Airway epithelial cell (primary cell): Measurements from ENCODE around the gene G6PC1. TPM values are rescaled to one million over a fixed set of nuclear protein-coding genes. Genes with fewer than 3 reads are reported as not detected.

ENCODE experiments used
- total RNA-seq: library from RNA; depleted of rRNA; stranded (reverse); fragments of >200 nt; gene quantifications from 2 replicates; pipeline ENCODE4 v1.2.3, GENCODE V29; 2015

G6PC1 gene
- total RNA-seq = not detected in 2 replicates

GRCh38 chr17:42900460-42901331 is at the start of gene G6PC1:
Gene G6PC1 (plus strand): TSS chr17:42900799. CDS start chr17:42900877, 78 bp downstream.

GRCh38 chr17:42850954-42851353 is 49.6 kb upstream of the G6PC1 start, which contains the start of gene AOC3:
Gene AOC3 (plus strand): TSS chr17:42851199. CDS start chr17:42851344, 145 bp downstream.

Other genes starting within 250 kb of the G6PC1 start
- 8.5 and 9.0 TPM in 2 replicates for gene TUBG2, start 241.5 kb upstream of the G6PC1 start, total RNA-seq
- 49.8 and 55.3 TPM in 2 replicates for gene PLEKHH3, start 223.8 kb upstream of the G6PC1 start, total RNA-seq
- 0.19 and 0.28 TPM in 2 replicates for gene CCR10, start 219.0 kb upstream of the G6PC1 start, total RNA-seq
- gene CNTNAP1, start 218.3 kb upstream of the G6PC1 start, total RNA-seq = 4.1 and 4.2 TPM in 2 replicates
- 9.0 and 10.4 TPM in 2 replicates for gene EZH1, start 155.8 kb upstream of the G6PC1 start, total RNA-seq
- gene RAMP2, start 139.6 kb upstream of the G6PC1 start, total RNA-seq = 0.49 TPM in 1 of 2 replicates, not detected in the other
- 98.8 and 108 TPM in 2 replicates for gene VPS25, start 127.3 kb upstream of the G6PC1 start, total RNA-seq
- 0.09 TPM in 1 of 2 replicates, not detected in the other for gene WNK4, start 120.2 kb upstream of the G6PC1 start, total RNA-seq
- gene COA3, start 102.1 kb upstream of the G6PC1 start, total RNA-seq = 78.8 and 81.6 TPM in 2 replicates
- gene CNTD1, start 101.9 kb upstream of the G6PC1 start, total RNA-seq = 0.07 TPM in 1 of 2 replicates, not detected in the other
- 76.7 and 84.6 TPM in 2 replicates for gene BECN1, start 76.5 kb upstream of the G6PC1 start, total RNA-seq
- 122 and 130 TPM in 2 replicates for gene PSME3, start 67.4 kb upstream of the G6PC1 start, total RNA-seq
- gene AOC2, start 56.2 kb upstream of the G6PC1 start, total RNA-seq = 0.14 and 0.92 TPM in 2 replicates
- gene AOC3, start 49.6 kb upstream of the G6PC1 start, total RNA-seq = under 0.01 and 0.07 TPM in 2 replicates
- 29.7 and 38.9 TPM in 2 replicates for gene AARSD1, start 63.7 kb downstream of the G6PC1 start, total RNA-seq
- gene PTGES3L, start 79.3 kb downstream of the G6PC1 start, total RNA-seq = 0.28 and 0.49 TPM in 2 replicates
- gene RUNDC1, start 79.8 kb downstream of the G6PC1 start, total RNA-seq = 8.7 and 12.2 TPM in 2 replicates
- 1,265 and 2,388 TPM in 2 replicates for gene RPL27, start 97.6 kb downstream of the G6PC1 start, total RNA-seq
- 3.0 and 4.9 TPM in 2 replicates for gene IFI35, start 106.0 kb downstream of the G6PC1 start, total RNA-seq
- gene VAT1, start 121.6 kb downstream of the G6PC1 start, total RNA-seq = 96.8 and 127 TPM in 2 replicates
- under 0.01 and 0.21 TPM in 2 replicates for gene RND2, start 124.4 kb downstream of the G6PC1 start, total RNA-seq
- gene BRCA1, start 224.6 kb downstream of the G6PC1 start, total RNA-seq = 17.7 and 20.7 TPM in 2 replicates